ENCODE data around the gene EPN2.

- no peak for TF ChIP-seq CTCF (IDR thresholded peaks at IDR 0.05)
- TF ChIP-seq POLR2A (IDR thresholded peaks at IDR 0.05) = no peak
Observed at GRCh38 chr17:19260958-19261357, 23.8 kb downstream of the EPN2 start.

Data from uterus (tissue), 2 donors.